NT2/D1 (cell line): ENCODE results near the gene BMPR1B.

ENCODE experiments used
- DNase-seq: peaks from one replicate; pipeline ENCODE4 v3.0.0-alpha.2; 2011; ENCODE audit warnings: low read depth, low spot score
- H3K27me3 ChIP-seq: 2 replicates; pipeline ENCODE4 v1.6.0; 2011; ENCODE audit warnings: mild to moderate bottlenecking; ENCODE audit not compliant: insufficient read length, insufficient read depth
- H3K36me3 ChIP-seq: 2 replicates; pipeline ENCODE4 v1.6.1; 2011; ENCODE audit warnings: mild to moderate bottlenecking, low read length, mixed read lengths; ENCODE audit not compliant: insufficient read depth, insufficient read length
- H3K4me1 ChIP-seq: 2 replicates; pipeline ENCODE4 v1.5.1; 2011; ENCODE audit not compliant: insufficient read depth, insufficient read length
- H3K4me3 ChIP-seq: 2 replicates; pipeline ENCODE4 v1.5.1; 2011; ENCODE audit warnings: low read depth; ENCODE audit not compliant: insufficient read length
- H3K9ac ChIP-seq: 2 replicates; pipeline ENCODE4 v1.6.0; 2011; ENCODE audit warnings: low read depth; ENCODE audit not compliant: insufficient read length
- H3K9me3 ChIP-seq: 2 replicates; pipeline ENCODE4 v1.5.1; 2011; ENCODE audit warnings: mild to moderate bottlenecking, low read length; ENCODE audit not compliant: insufficient read depth
- SUZ12 ChIP-seq: IDR thresholded peaks from 2 replicates; pipeline ENCODE4 v1.6.1; 2011; ENCODE audit not compliant: insufficient read length, insufficient read depth; ENCODE audit errors: extremely low read depth
- YY1 ChIP-seq: IDR thresholded peaks from 2 replicates; pipeline ENCODE4 v1.6.1; 2011; ENCODE audit not compliant: insufficient read length, insufficient read depth
- ZNF274 ChIP-seq: IDR thresholded peaks from 2 replicates; pipeline ENCODE4 v1.6.1; 2011; ENCODE audit warnings: mild to moderate bottlenecking, low read depth, low read length

The BMPR1B gene

GRCh38 chr4:95038791-95039190 lies 281.0 kb downstream of the BMPR1B start:
- no peak overlapping the region for H3K9ac ChIP-seq
- H3K36me3 ChIP-seq: no peaks in the 10 kb centered on the region
- no peaks in the 10 kb centered on the region for H3K27me3 ChIP-seq
- no peak for DNase-seq
- no peak for TF ChIP-seq ZNF274
- no peak for TF ChIP-seq YY1
- no peak overlapping the region for H3K4me3 ChIP-seq
- no peaks in the 10 kb centered on the region for H3K9me3 ChIP-seq
- H3K4me1 ChIP-seq: no peaks in the 10 kb centered on the region

- no peak overlapping the region for H3K4me3 ChIP-seq
- H3K27me3 ChIP-seq: no peaks in the 10 kb centered on the region
- no peak for TF ChIP-seq YY1
- no peak for TF ChIP-seq SUZ12
- TF ChIP-seq ZNF274: no peak
- DNase-seq: no peak
- H3K4me1 ChIP-seq: no peaks in the 10 kb centered on the region
- H3K9ac ChIP-seq: no peak overlapping the region
- H3K9me3 ChIP-seq: no peaks in the 10 kb centered on the region
- H3K36me3 ChIP-seq: no peaks in the 10 kb centered on the region
These were observed 286.6 kb downstream of the BMPR1B start for GRCh38 chr4:95044324-95044837.

- H3K4me1 ChIP-seq: no peaks in the 10 kb centered on the region
- H3K9ac ChIP-seq: no peak overlapping the region
- H3K36me3 ChIP-seq: no peaks in the 10 kb centered on the region
- no peaks in the 10 kb centered on the region for H3K27me3 ChIP-seq
- no peak for TF ChIP-seq SUZ12
- TF ChIP-seq ZNF274: no peak
- TF ChIP-seq YY1: no peak
- no peaks in the 10 kb centered on the region for H3K9me3 ChIP-seq
- H3K4me3 ChIP-seq: no peak overlapping the region
- DNase-seq: no peak
These were observed 287.7 kb downstream of the BMPR1B start for GRCh38 chr4:95045429-95045828.

- H3K4me3 ChIP-seq: no peak overlapping the region
- no peaks in the 10 kb centered on the region for H3K9me3 ChIP-seq
- TF ChIP-seq ZNF274 (no peak), SUZ12 (no peak), YY1 (no peak)
- DNase-seq: no peak
- no peak overlapping the region for H3K9ac ChIP-seq
- H3K36me3 ChIP-seq: no peaks in the 10 kb centered on the region
- H3K27me3 ChIP-seq: no peaks in the 10 kb centered on the region
- no peaks in the 10 kb centered on the region for H3K4me1 ChIP-seq
These were observed 290.5 kb downstream of the BMPR1B start for GRCh38 chr4:95048296-95048695.

- no peaks in the 10 kb centered on the region for H3K36me3 ChIP-seq
- no peaks in the 10 kb centered on the region for H3K4me1 ChIP-seq
- no peak overlapping the region for H3K4me3 ChIP-seq
- no peaks in the 10 kb centered on the region for H3K27me3 ChIP-seq
- TF ChIP-seq ZNF274 (no peak), YY1 (no peak), SUZ12 (no peak)
- DNase-seq: no peak
- H3K9me3 ChIP-seq: no peaks in the 10 kb centered on the region
- no peak overlapping the region for H3K9ac ChIP-seq
These were observed 291.9 kb downstream of the BMPR1B start for GRCh38 chr4:95049551-95050233.

GRCh38 chr4:95050980-95051701 lies 293.4 kb downstream of the BMPR1B start:
- TF ChIP-seq YY1: no peak
- no peak for TF ChIP-seq ZNF274
- TF ChIP-seq SUZ12: no peak
- DNase-seq: no peak

GRCh38 chr4:95051702-95052020 lies 293.9 kb downstream of the BMPR1B start:
- no peaks in the 10 kb centered on the region for H3K9me3 ChIP-seq
- no peak overlapping the region for H3K4me3 ChIP-seq

More at GRCh38 chr4:95050980-95051701, 293.4 kb downstream of the BMPR1B start:
- Histone ChIP-seq H3K36me3 (no peaks in the 10 kb centered on the region), H3K27me3 (no peaks in the 10 kb centered on the region), H3K9me3 (no peaks in the 10 kb centered on the region), H3K4me3 (no peak overlapping the region), H3K4me1 (no peaks in the 10 kb centered on the region), H3K9ac (no peak overlapping the region)

More at GRCh38 chr4:95051702-95052020, 293.9 kb downstream of the BMPR1B start:
- no peaks in the 10 kb centered on the region for H3K4me1 ChIP-seq
- H3K27me3 ChIP-seq: no peaks in the 10 kb centered on the region
- H3K36me3 ChIP-seq: no peaks in the 10 kb centered on the region
- no peak for TF ChIP-seq SUZ12
- TF ChIP-seq YY1: no peak
- TF ChIP-seq ZNF274: no peak
- H3K9ac ChIP-seq: no peak overlapping the region
- DNase-seq: no peak
